WTC11 (cell line): ENCODE results near the gene PGS1. TPM values are rescaled to one million over a fixed set of nuclear protein-coding genes. Genes with fewer than 3 reads are reported as not detected.

Experiments used
- ATAC-seq: fragments of 200-7000 bp; cut with Tn5 transposase; 2 replicates; pipeline ENCODE4 v1.10.0; 2021; ENCODE audit warnings: mild to moderate bottlenecking, moderate library complexity
- CTCF ChIA-PET: fragments of 300-600 bp; sonication (Branson Sonifier 250); formaldehyde crosslinking; loops from one replicate; lab custom pipeline; 2021; ENCODE audit warnings: antibody characterized with exemption; lab: Charles Lee
- POLR2A ChIA-PET: fragments of 350-600 bp; sonication (Branson Sonifier 250); formaldehyde crosslinking; loops from one replicate; lab custom pipeline; 2021; ENCODE audit warnings: antibody characterized with exemption; lab: Charles Lee
- DNase-seq: peaks from one replicate; pipeline ENCODE4 v3.0.0; 2021; ENCODE audit warnings: low spot score
- H3K27ac Mint-ChIP-seq: 2 replicates; pipeline ENCODE4 v1.8.0; 2021; ENCODE audit warnings: mixed read lengths
- H3K27me3 Mint-ChIP-seq: 2 replicates; pipeline ENCODE4 v1.8.0; 2021; ENCODE audit warnings: low read depth, mild to moderate bottlenecking, moderate library complexity, mixed read lengths
- H3K36me3 Mint-ChIP-seq: 2 replicates; pipeline ENCODE4 v1.8.0; 2021; ENCODE audit warnings: mixed read lengths
- H3K4me1 Mint-ChIP-seq: 2 replicates; pipeline ENCODE4 v1.8.0; 2022; ENCODE audit warnings: mixed read lengths
- H3K4me3 Mint-ChIP-seq: 2 replicates; pipeline ENCODE4 v1.8.0; 2021; ENCODE audit warnings: mild to moderate bottlenecking, moderate library complexity, mixed read lengths
- H3K9me3 Mint-ChIP-seq: 2 replicates; pipeline ENCODE4 v1.8.0; 2021; ENCODE audit warnings: mixed read lengths
- AFF4 ChIP-seq: sonication (generic); formaldehyde crosslinking; IDR thresholded peaks from 2 replicates; pipeline ENCODE4 v1.8.1; 2023; ENCODE audit warnings: mild to moderate bottlenecking, missing genetic modification reagents, borderline replicate concordance
- ATF6 ChIP-seq: sonication (generic); formaldehyde crosslinking; IDR thresholded peaks from 2 replicates; pipeline ENCODE4 v1.8.1; 2023; ENCODE audit warnings: mild to moderate bottlenecking, missing genetic modification reagents
- CREB1 ChIP-seq: sonication (generic); formaldehyde crosslinking; IDR thresholded peaks from 2 replicates; pipeline ENCODE4 v1.8.0; 2023; ENCODE audit warnings: mild to moderate bottlenecking, missing genetic modification reagents
- FOXK1 ChIP-seq: sonication (generic); formaldehyde crosslinking; IDR thresholded peaks from 2 replicates; pipeline ENCODE4 v1.8.0; 2022; ENCODE audit warnings: mild to moderate bottlenecking, moderate library complexity, missing genetic modification reagents
- FOXP4 ChIP-seq: sonication (generic); formaldehyde crosslinking; IDR thresholded peaks from 2 replicates; pipeline ENCODE4 v1.8.0; 2022; ENCODE audit warnings: mild to moderate bottlenecking, missing genetic modification reagents
- MLX ChIP-seq: sonication (generic); formaldehyde crosslinking; IDR thresholded peaks from 2 replicates; pipeline ENCODE4 v1.8.1; 2023; ENCODE audit warnings: mild to moderate bottlenecking, missing genetic modification reagents, moderate library complexity
- MXD4 ChIP-seq: fragments of 250-450 bp; sonication (Bioruptor Pico); IDR thresholded peaks from 2 replicates; pipeline ENCODE4 v1.8.0; 2021; ENCODE audit warnings: mild to moderate bottlenecking, moderate library complexity, borderline replicate concordance
- MYBL2 ChIP-seq: sonication (generic); formaldehyde crosslinking; IDR thresholded peaks from 2 replicates; pipeline ENCODE4 v1.8.1; 2023; ENCODE audit warnings: mild to moderate bottlenecking, moderate library complexity, missing genetic modification reagents
- SMAD3 ChIP-seq: sonication (generic); formaldehyde crosslinking; IDR thresholded peaks from 2 replicates; pipeline ENCODE4 v1.8.0; 2022; ENCODE audit warnings: missing genetic modification reagents, mild to moderate bottlenecking, borderline replicate concordance
- SP1 ChIP-seq: sonication (generic); formaldehyde crosslinking; conservative IDR thresholded peaks from 2 replicates; pipeline ENCODE4 v1.8.1; 2022; ENCODE audit warnings: missing genetic modification reagents
- ZNF121 ChIP-seq: sonication (generic); formaldehyde crosslinking; IDR thresholded peaks from 2 replicates; pipeline ENCODE4 v1.8.0; 2023; ENCODE audit warnings: missing genetic modification reagents
- ZNF263 ChIP-seq: sonication (generic); formaldehyde crosslinking; IDR thresholded peaks from 2 replicates; pipeline ENCODE4 v1.8.1; 2022; ENCODE audit warnings: low read depth, mild to moderate bottlenecking, moderate library complexity, missing genetic modification reagents
- ZNF532 ChIP-seq: fragments of 250-450 bp; sonication (Bioruptor Pico); IDR thresholded peaks from 2 replicates; pipeline ENCODE4 v1.9.0; 2021; ENCODE audit warnings: mild to moderate bottlenecking, borderline replicate concordance
- ZNF671 ChIP-seq: fragments of 250-450 bp; sonication (Bioruptor Pico); IDR thresholded peaks from 2 replicates; pipeline ENCODE4 v1.8.0; 2021; ENCODE audit warnings: mild to moderate bottlenecking
- ZSCAN18 ChIP-seq: fragments of 250-450 bp; sonication (Bioruptor Pico); IDR thresholded peaks from 2 replicates; pipeline ENCODE4 v2.1.2; 2022; ENCODE audit warnings: mild to moderate bottlenecking, moderate library complexity
- total RNA-seq: library from RNA; stranded (reverse); gene quantifications from 3 replicates; pipeline ENCODE4 v1.2.3, GENCODE V29; 2021

Gene PGS1
- total RNA-seq, 1 experiment from 2014 or later, result 51.4 TPM

- no peak overlapping the region; the same call in 1 of the 2 replicates for H3K27ac Mint-ChIP-seq
- H3K4me1 Mint-ChIP-seq, result peaks cover 4% of the 10 kb centered on the region
- DNase-seq, result no peak
- H3K4me3 Mint-ChIP-seq, result no peak overlapping the region
- no peak for TF ChIP-seq AFF4
- TF ChIP-seq, all 79 proteins: peak for 0
- ChIA-PET CTCF (no interaction called here), POLR2A (no interaction called here)
- ATAC-seq, result no peak
- peaks cover 12% of the 10 kb centered on the region for H3K9me3 Mint-ChIP-seq
- no peaks in the 10 kb centered on the region for H3K27me3 Mint-ChIP-seq
- no peaks in the 10 kb centered on the region for H3K36me3 Mint-ChIP-seq
Observed at GRCh38 chr17:78472035-78472905, 93.8 kb downstream of the PGS1 start.

- ATAC-seq (no peak), DNase-seq (no peak)
- Mint-ChIP-seq H3K36me3 (no peaks in the 10 kb centered on the region), H3K4me1 (peaks cover 4% of the 10 kb centered on the region), H3K27ac (no peak overlapping the region), H3K4me3 (no peak overlapping the region), H3K27me3 (no peaks in the 10 kb centered on the region), H3K9me3 (peaks cover 7% of the 10 kb centered on the region)
- TF ChIP-seq ZNF671 (CRISPR knock-in tag) (no peak), MLX (no peak), SMAD3 (CRISPR knock-in tag) (no peak), ZNF121 (no peak), ZNF532 (no peak), ZSCAN18 (CRISPR knock-in tag) (no peak), FOXK1 (no peak), SP1 (no peak), MXD4 (CRISPR knock-in tag) (no peak), ATF6 (CRISPR knock-in tag) (no peak), FOXP4 (CRISPR knock-in tag) (no peak), ZNF263 (CRISPR knock-in tag) (no peak), MYBL2 (CRISPR knock-in tag) (no peak), CREB1 (CRISPR knock-in tag) (no peak)
- CTCF ChIA-PET, result no interaction called here
- POLR2A ChIA-PET, result no interaction called here
Observed at GRCh38 chr17:78473951-78474613, 95.6 kb downstream of the PGS1 start.
